Astrocyte (in vitro differentiated cells and primary cell): ENCODE results near the gene DBF4B.

Experiments
- CTCF ChIP-seq: IDR thresholded peaks from 2 replicates; pipeline ENCODE4 v1.5.1; 2011; ENCODE audit warnings: low read depth, mild to moderate bottlenecking, inconsistent platforms, low read length, moderate library complexity; ENCODE audit not compliant: insufficient read depth
- EZH2 ChIP-seq: IDR thresholded peaks from 2 replicates; pipeline ENCODE4 v1.6.1; 2012; ENCODE audit warnings: mild to moderate bottlenecking, low read length, inconsistent platforms; ENCODE audit not compliant: insufficient read depth

DNA sequence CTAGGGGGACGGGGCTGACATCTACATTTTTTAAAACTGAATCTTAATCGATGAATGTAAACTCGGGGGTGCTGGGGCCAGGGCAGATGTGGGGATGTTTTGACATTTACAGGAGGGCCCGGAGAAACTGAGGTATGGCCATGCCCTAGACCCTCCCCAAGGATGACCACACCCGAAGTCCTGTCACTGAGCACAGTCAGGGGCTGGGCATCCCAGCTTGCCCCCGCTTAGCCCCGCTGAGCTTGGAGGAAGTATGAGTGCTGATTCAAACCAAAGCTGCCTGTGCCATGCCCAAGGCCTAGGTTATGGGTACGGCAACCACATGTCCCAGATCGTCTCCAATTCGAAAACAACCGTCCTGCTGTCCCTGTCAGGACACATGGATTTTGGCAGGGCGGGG lies 71.7 kb downstream of the DBF4B start:
- TF ChIP-seq CTCF (no peak), EZH2 (no peak)
